H1 (cell line): Measurements from ENCODE around the gene PAOX. TPM values are rescaled to one million over a fixed set of nuclear protein-coding genes. Genes with fewer than 3 reads are reported as not detected.

ENCODE experiments used
- ASH2L ChIP-seq: fragments of 200-600, 300-600 bp; sonication (generic); IDR thresholded peaks from one replicate; pipeline ENCODE4 v1.7.1; 2017; ENCODE audit warnings: low read length
- CHD7 ChIP-seq: fragments of 300-600 bp; sonication (generic); IDR thresholded peaks from 2 replicates; pipeline ENCODE4 v1.7.1; 2012; ENCODE audit warnings: low read length, moderate library complexity, mild to moderate bottlenecking, inconsistent platforms; ENCODE audit not compliant: insufficient replicate concordance
- PHF8 ChIP-seq: fragments of 200-600 bp; sonication (generic); conservative IDR thresholded peaks from 2 replicates; pipeline ENCODE4 v1.7.1; 2012; ENCODE audit warnings: low read depth, mild to moderate bottlenecking, inconsistent platforms, low read length, moderate library complexity
- polyA plus RNA-seq, 7 experiments: library from polyadenylated mRNA; depleted of rRNA in 3 of 7; stranded (reverse) in 5 of 7; unstranded in 2 of 7; fragments of >200 nt in 5 of 7; fragments of 200-250 nt in 2 of 7; gene quantifications; 1 replicate in 5 of 7; 2 replicates in 1 of 7; 4 replicates in 1 of 7; pipeline versions ENCODE4 v1.2.1 to v1.2.3, GENCODE V29; 2011 to 2013; ENCODE audit warnings: missing spikeins in 2 of 7, mixed read lengths in 2 of 7
- total RNA-seq: library from RNA; stranded (reverse); fragmentation: NEBNext Ultra II Directional; extraction: Animal tissue kit (Norgen Biotek cat#: 25700); gene quantifications from 2 replicates; pipeline ENCODE4 v1.2.1, GENCODE V29; 2021

The PAOX gene
- total and polyA plus RNA-seq, 2 of the 8 experiments (the other 6 are each of a cell fraction or from before 2014, with no cell fraction given): 3.7 to 4.3 TPM

DNA sequence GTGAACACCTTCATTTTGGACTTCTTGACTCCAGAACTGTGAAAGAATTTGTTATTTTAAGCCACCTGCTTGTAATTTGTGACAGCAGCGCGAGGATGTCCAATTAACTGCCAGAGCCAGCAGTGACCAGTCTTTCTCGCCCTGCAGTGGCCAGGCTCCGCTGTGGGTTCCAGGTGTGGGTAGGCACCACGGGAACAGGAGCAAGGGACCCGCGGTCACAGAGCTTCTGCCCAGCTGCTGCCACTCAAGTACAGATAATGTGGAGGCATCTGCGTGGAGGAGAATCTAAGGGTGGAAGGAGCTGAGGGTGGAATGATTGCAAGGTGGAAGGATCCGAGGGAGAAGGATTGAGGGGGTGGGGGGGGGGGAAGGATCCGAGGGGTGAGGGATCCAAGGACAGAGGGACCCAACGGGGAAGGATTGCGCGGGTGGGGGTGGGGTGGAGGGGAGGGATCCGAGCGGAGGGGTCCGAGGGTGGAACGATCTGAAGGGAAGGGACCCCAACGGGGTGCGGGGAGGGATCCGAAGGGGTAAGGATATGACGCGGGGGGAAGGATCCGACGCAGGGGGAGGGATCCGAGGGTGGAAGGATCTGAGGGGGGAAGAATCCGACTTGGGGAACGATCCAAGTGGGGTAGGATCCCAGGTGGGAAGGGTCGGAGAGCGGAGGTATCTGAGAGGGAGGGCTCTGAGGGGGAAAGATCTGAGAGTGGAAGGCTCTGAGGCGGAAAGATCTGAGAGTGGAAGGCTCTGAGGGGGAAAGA lies 45.9 kb upstream of the PAOX start (continued):
- no peak for TF ChIP-seq CHD7
- TF ChIP-seq ASH2L: no peak
- TF ChIP-seq PHF8: no peak
